ENCODE data around the gene PKMYT1.
"Not testable (repeated sequence)": the region's sequence is repeated elsewhere in the genome, so short reads cannot be mapped to it uniquely, and the experiment has no call there.

The PKMYT1 gene

DNA sequence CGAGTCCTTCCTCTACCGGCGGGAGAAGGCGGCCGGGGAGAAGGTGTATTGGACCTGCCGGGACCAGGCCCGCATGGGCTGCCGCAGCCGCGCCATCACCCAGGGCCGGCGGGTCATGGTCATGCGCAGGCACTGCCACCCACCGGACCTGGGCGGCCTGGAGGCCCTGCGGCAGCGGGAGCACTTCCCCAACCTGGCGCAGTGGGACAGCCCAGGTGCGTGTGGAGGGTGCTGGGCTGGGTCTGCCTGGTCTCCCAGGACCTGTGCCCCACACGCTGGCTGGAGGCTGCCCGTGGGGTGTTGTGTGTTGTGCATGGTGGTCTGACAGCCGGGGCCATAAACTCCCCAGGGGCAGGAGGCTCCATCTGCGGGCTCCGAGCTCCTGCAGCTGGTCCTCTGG is 43.1 kb downstream of the PKMYT1 start:
- Histone ChIP-seq H4K5ac (ENCODE audit: low read length) (no peak overlapping the region), H3K23ac (ENCODE audit: low read length) (no peak overlapping the region), H3K18ac (ENCODE audit: low read length) (no peak overlapping the region), H3K56ac (ENCODE audit: low read length) (no peak overlapping the region), H3K27ac (ENCODE audit: low read depth, low read length) (no peak overlapping the region), H3K4ac (ENCODE audit: low read depth, low read length) (no peak overlapping the region), H2BK15ac (replicated peaks; ENCODE audit: low read depth) (no peak overlapping the region), H2BK120ac (ENCODE audit: low read depth, low read length) (no peak overlapping the region), H3K4me2 (ENCODE audit: low read length) (no peak overlapping the region), H3K36me3 (ENCODE audit: control insufficient read depth, insufficient read depth, low read length) (no peaks in the 10 kb centered on the region), H2BK5ac (ENCODE audit: low read length) (no peak overlapping the region), H3K27me3 (ENCODE audit: insufficient read depth, low read length, poor library complexity) (no peaks in the 10 kb centered on the region), H4K8ac (ENCODE audit: low read depth, low read length) (no peak overlapping the region), H3K79me1 (ENCODE audit: low read length) (no peaks in the 10 kb centered on the region), H3K9ac (ENCODE audit: low read length) (no peak overlapping the region), H3K4me1 (ENCODE audit: control insufficient read depth, low read depth, low read length) (no peaks in the 10 kb centered on the region), H2AK5ac (ENCODE audit: low read length) (no peak overlapping the region), H3K4me3 (ENCODE audit: low read length) (no peak overlapping the region), H3K79me2 (ENCODE audit: control insufficient read depth, insufficient read depth, low read length) (no peaks in the 10 kb centered on the region)
- DNase-seq = no peak
- WGBS (ENCODE audit: extremely low coverage, insufficient coverage, low lambda C conversion rate) = no CpG with 5 or more reads among the region's 24 CpGs

DNA sequence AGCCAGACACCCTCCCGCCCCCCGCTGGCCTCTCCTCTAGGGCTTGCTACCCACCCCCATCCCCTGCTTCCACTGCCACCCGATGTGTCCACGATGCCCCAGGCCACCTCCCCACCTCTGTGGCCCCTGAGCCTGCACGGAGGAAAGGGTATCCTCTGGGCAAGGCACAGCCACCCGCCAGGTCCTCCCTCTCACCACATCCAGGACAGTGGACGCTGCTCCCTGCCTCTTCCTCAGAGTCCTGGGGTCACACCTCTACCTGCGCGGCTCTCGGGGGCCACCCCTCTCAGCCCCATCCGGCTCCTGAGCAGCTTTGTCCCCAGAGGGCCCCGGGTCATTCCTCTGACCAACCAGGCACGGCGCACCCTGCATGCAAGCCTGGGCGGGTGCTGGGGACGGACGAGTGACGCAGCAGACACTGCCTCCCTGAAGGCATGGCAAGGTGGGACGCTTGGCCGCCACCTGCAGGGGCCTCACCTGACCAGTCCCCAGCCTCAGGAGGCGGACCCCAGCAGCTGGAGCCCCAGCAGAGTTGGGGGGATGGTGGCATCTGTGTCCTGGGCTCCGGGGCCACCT is 43.7 kb downstream of the PKMYT1 start:
- Histone ChIP-seq H3K79me2 (ENCODE audit: control insufficient read depth, insufficient read depth, low read length) (no peaks in the 10 kb centered on the region), H3K9ac (ENCODE audit: low read length) (no peak overlapping the region), H3K4me1 (ENCODE audit: control insufficient read depth, low read depth, low read length) (no peaks in the 10 kb centered on the region), H3K23ac (ENCODE audit: low read length) (no peak overlapping the region), H3K36me3 (ENCODE audit: control insufficient read depth, insufficient read depth, low read length) (no peaks in the 10 kb centered on the region), H2BK15ac (replicated peaks; ENCODE audit: low read depth) (no peak overlapping the region), H3K4ac (ENCODE audit: low read depth, low read length) (no peak overlapping the region), H3K4me3 (ENCODE audit: low read length) (no peak overlapping the region), H3K27me3 (ENCODE audit: insufficient read depth, low read length, poor library complexity) (no peaks in the 10 kb centered on the region), H3K27ac (ENCODE audit: low read depth, low read length) (no peak overlapping the region), H2AK5ac (ENCODE audit: low read length) (no peak overlapping the region), H3K79me1 (ENCODE audit: low read length) (no peaks in the 10 kb centered on the region), H4K8ac (ENCODE audit: low read depth, low read length) (no peak overlapping the region), H3K4me2 (ENCODE audit: low read length) (no peak overlapping the region), H2BK5ac (ENCODE audit: low read length) (no peak overlapping the region), H3K18ac (ENCODE audit: low read length) (no peak overlapping the region), H4K5ac (ENCODE audit: low read length) (no peak overlapping the region), H3K56ac (ENCODE audit: low read length) (no peak overlapping the region), H2BK120ac (ENCODE audit: low read depth, low read length) (no peak overlapping the region)
- no peak for DNase-seq
- WGBS (ENCODE audit: extremely low coverage, insufficient coverage, low lambda C conversion rate) = no CpG with 5 or more reads among the region's 22 CpGs

DNA sequence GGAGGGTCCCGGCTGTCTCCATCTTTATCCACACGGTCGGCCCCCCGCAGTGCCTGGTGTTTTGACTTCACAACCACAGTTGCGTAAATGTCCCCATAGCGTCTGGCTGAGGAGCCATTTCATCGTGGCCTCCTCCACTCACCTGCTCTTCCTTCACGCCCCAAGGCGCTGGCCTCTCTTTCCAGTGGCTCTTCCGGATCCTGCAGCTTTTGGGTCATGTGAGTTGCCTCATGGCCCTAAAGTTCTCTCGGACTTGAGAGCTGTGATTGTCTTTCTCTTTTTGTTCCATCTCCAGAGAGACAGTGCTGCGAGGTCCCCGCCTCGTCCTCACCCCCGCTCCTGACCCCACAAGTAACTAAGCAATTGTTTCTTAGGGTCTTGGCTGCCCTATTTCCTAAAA is 45.8 kb downstream of the PKMYT1 start:
- no peak for DNase-seq
- Histone ChIP-seq H3K4me1 (ENCODE audit: control insufficient read depth, low read depth, low read length) (no peaks in the 10 kb centered on the region), H3K79me1 (ENCODE audit: low read length) (no peaks in the 10 kb centered on the region), H4K5ac (ENCODE audit: low read length) (no peak overlapping the region), H2BK15ac (replicated peaks; ENCODE audit: low read depth) (no peak overlapping the region), H3K56ac (ENCODE audit: low read length) (no peak overlapping the region), H3K4ac (ENCODE audit: low read depth, low read length) (no peak overlapping the region), H3K36me3 (ENCODE audit: control insufficient read depth, insufficient read depth, low read length) (no peaks in the 10 kb centered on the region), H3K27ac (ENCODE audit: low read depth, low read length) (no peak overlapping the region), H3K4me2 (ENCODE audit: low read length) (no peak overlapping the region), H2BK5ac (ENCODE audit: low read length) (no peak overlapping the region), H3K18ac (ENCODE audit: low read length) (no peak overlapping the region), H2AK5ac (ENCODE audit: low read length) (no peak overlapping the region), H3K4me3 (ENCODE audit: low read length) (no peak overlapping the region), H4K8ac (ENCODE audit: low read depth, low read length) (no peak overlapping the region), H3K79me2 (ENCODE audit: control insufficient read depth, insufficient read depth, low read length) (no peaks in the 10 kb centered on the region), H3K27me3 (ENCODE audit: insufficient read depth, low read length, poor library complexity) (no peaks in the 10 kb centered on the region), H2BK120ac (ENCODE audit: low read depth, low read length) (no peak overlapping the region), H3K9ac (ENCODE audit: low read length) (no peak overlapping the region), H3K23ac (ENCODE audit: low read length) (no peak overlapping the region)
- WGBS (ENCODE audit: extremely low coverage, insufficient coverage, low lambda C conversion rate) = no CpG with 5 or more reads among the region's 15 CpGs

DNA sequence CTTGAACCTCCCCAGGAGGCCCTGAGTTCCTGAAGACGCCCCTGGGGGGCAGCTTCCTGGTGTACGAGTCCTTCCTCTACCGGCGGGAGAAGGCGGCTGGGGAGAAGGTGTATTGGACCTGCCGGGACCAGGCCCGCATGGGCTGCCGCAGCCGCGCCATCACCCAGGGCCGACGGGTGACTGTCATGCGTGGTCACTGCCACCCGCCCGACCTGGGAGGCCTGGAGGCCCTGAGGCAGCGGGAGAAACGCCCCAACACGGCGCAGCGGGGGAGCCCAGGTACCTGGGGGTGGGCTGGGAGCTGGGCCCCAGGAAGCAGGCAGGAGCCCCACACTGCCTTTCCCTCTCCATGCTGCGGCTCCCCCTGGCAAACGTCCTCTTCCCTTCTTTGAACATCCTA is 46.5 kb downstream of the PKMYT1 start:
- no CpG with 5 or more reads among the region's 22 CpGs for WGBS (ENCODE audit: extremely low coverage, insufficient coverage, low lambda C conversion rate)
- H4K8ac ChIP-seq (ENCODE audit: low read depth, low read length) = no peak overlapping the region
- DNase-seq = no peak
- no peak overlapping the region for H3K4me2 ChIP-seq (ENCODE audit: low read length)
- no peaks in the 10 kb centered on the region for H3K79me2 ChIP-seq (ENCODE audit: control insufficient read depth, insufficient read depth, low read length)
- no peaks in the 10 kb centered on the region for H3K79me1 ChIP-seq (ENCODE audit: low read length)
- H3K4ac ChIP-seq (ENCODE audit: low read depth, low read length) = no peak overlapping the region
- no peaks in the 10 kb centered on the region for H3K36me3 ChIP-seq (ENCODE audit: control insufficient read depth, insufficient read depth, low read length)
- H3K23ac ChIP-seq (ENCODE audit: low read length) = no peak overlapping the region
- H3K4me1 ChIP-seq (ENCODE audit: control insufficient read depth, low read depth, low read length) = no peaks in the 10 kb centered on the region
- H3K27me3 ChIP-seq (ENCODE audit: insufficient read depth, low read length, poor library complexity) = no peaks in the 10 kb centered on the region
- H4K5ac ChIP-seq (ENCODE audit: low read length) = no peak overlapping the region
- no peak overlapping the region for H3K27ac ChIP-seq (ENCODE audit: low read depth, low read length)
- no peak overlapping the region for H3K56ac ChIP-seq (ENCODE audit: low read length)
- no peak overlapping the region for H3K18ac ChIP-seq (ENCODE audit: low read length)
- no peak overlapping the region for H2BK5ac ChIP-seq (ENCODE audit: low read length)
- no peak overlapping the region for H3K9ac ChIP-seq (ENCODE audit: low read length)
- H2BK15ac ChIP-seq (replicated peaks; ENCODE audit: low read depth) = no peak overlapping the region
- no peak overlapping the region for H3K4me3 ChIP-seq (ENCODE audit: low read length)
- H2AK5ac ChIP-seq (ENCODE audit: low read length) = no peak overlapping the region
- H2BK120ac ChIP-seq (ENCODE audit: low read depth, low read length) = no peak overlapping the region

DNA sequence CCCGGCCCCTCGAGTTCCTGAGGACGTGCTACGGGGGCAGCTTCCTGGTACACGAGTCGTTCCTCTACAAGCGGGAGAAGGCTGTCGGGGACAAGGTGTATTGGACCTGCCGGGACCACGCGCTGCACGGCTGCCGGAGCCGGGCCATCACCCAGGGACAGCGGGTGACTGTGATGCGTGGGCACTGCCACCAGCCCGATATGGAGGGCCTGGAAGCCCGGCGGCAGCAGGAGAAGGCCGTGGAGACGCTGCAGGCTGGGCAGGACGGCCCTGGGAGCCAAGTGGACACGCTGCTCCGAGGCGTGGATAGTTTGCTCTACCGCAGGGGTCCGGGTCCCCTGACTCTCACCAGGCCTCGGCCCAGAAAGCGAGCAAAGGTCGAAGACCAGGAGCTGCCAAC is 47.1 kb downstream of the PKMYT1 start:
- no peak for DNase-seq
- Histone ChIP-seq H3K4me2 (ENCODE audit: low read length) (no peak overlapping the region), H3K36me3 (ENCODE audit: control insufficient read depth, insufficient read depth, low read length) (no peaks in the 10 kb centered on the region), H3K9ac (ENCODE audit: low read length) (no peak overlapping the region), H2BK15ac (replicated peaks; ENCODE audit: low read depth) (no peak overlapping the region), H2BK120ac (ENCODE audit: low read depth, low read length) (no peak overlapping the region), H3K23ac (ENCODE audit: low read length) (no peak overlapping the region), H3K79me2 (ENCODE audit: control insufficient read depth, insufficient read depth, low read length) (no peaks in the 10 kb centered on the region), H3K18ac (ENCODE audit: low read length) (no peak overlapping the region), H4K5ac (ENCODE audit: low read length) (no peak overlapping the region), H3K79me1 (ENCODE audit: low read length) (no peaks in the 10 kb centered on the region), H4K8ac (ENCODE audit: low read depth, low read length) (no peak overlapping the region), H3K27me3 (ENCODE audit: insufficient read depth, low read length, poor library complexity) (no peaks in the 10 kb centered on the region), H3K4ac (ENCODE audit: low read depth, low read length) (no peak overlapping the region), H3K27ac (ENCODE audit: low read depth, low read length) (no peak overlapping the region), H3K56ac (ENCODE audit: low read length) (no peak overlapping the region), H3K4me3 (ENCODE audit: low read length) (no peak overlapping the region), H2AK5ac (ENCODE audit: low read length) (no peak overlapping the region), H3K4me1 (ENCODE audit: control insufficient read depth, low read depth, low read length) (no peaks in the 10 kb centered on the region), H2BK5ac (ENCODE audit: low read length) (no peak overlapping the region)
- no CpG with 5 or more reads among the region's 30 CpGs for WGBS (ENCODE audit: extremely low coverage, insufficient coverage, low lambda C conversion rate)

DNA sequence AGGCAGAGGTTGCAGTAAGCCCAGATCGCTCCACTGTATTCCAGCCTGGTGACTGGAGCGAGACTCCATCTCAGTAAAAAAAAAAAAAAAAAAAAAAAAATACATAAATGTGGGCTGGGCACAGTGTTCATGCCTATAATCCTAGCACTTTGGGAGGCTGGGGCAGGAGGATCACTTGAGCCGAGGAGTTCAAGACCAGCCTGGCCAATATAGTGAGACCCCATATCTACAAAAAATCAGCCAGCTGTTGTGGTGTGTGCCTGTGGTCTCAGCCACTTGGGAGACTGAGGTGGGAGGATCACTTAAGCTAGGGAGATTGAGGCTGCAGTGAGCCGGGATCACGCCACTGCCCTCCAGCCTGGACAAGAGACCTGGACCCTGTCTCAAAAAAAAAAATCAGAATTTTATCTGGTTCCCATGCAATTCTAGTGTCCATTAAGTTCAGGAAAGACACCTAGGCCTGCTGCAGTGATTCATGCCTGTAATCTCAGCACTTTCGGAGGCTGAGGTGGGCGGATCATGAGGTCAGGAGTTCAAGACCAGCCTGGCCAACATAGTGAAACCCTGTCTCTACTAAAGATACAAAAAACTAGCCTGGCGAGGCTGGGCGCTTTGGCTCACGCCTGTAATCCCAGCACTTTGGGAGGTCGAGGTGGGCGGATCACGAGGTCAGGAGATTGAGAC is 48.9 kb downstream of the PKMYT1 start:
- not testable (repeated sequence) for H3K4me2 ChIP-seq (ENCODE audit: low read length); H4K8ac ChIP-seq (ENCODE audit: low read depth, low read length); H3K27me3 ChIP-seq (ENCODE audit: insufficient read depth, low read length, poor library complexity); H3K36me3 ChIP-seq (ENCODE audit: control insufficient read depth, insufficient read depth, low read length); DNase-seq; H3K4me3 ChIP-seq (ENCODE audit: low read length); H3K18ac ChIP-seq (ENCODE audit: low read length); H3K79me1 ChIP-seq (ENCODE audit: low read length); H4K5ac ChIP-seq (ENCODE audit: low read length); H2BK15ac ChIP-seq (replicated peaks; ENCODE audit: low read depth); H2BK5ac ChIP-seq (ENCODE audit: low read length); H3K56ac ChIP-seq (ENCODE audit: low read length); H3K27ac ChIP-seq (ENCODE audit: low read depth, low read length); H3K79me2 ChIP-seq (ENCODE audit: control insufficient read depth, insufficient read depth, low read length); H2AK5ac ChIP-seq (ENCODE audit: low read length); H3K9ac ChIP-seq (ENCODE audit: low read length); H3K4me1 ChIP-seq (ENCODE audit: control insufficient read depth, low read depth, low read length); H3K4ac ChIP-seq (ENCODE audit: low read depth, low read length); H2BK120ac ChIP-seq (ENCODE audit: low read depth, low read length); H3K23ac ChIP-seq (ENCODE audit: low read length)
- no CpG with 5 or more reads among the region's 13 CpGs for WGBS (ENCODE audit: extremely low coverage, insufficient coverage, low lambda C conversion rate)

All from mesendoderm (in vitro differentiated cells).